Common myeloid progenitor, CD34-positive (primary cell): ENCODE measurements around the gene MBOAT1.
A peak's percentile ranks its signal among the peaks of the same experiment; 100 is the strongest.

ENCODE experiments used
- CTCF ChIA-PET: fragments of 350-600 bp; sonication (Branson Sonifier 250); formaldehyde crosslinking; loops from one replicate; lab custom pipeline; 2021; ENCODE audit warnings: antibody characterized with exemption; lab: Charles Lee
- POLR2A ChIA-PET: fragments of 350-600 bp; sonication (Branson Sonifier 250); formaldehyde crosslinking; loops from one replicate; lab custom pipeline; 2021; ENCODE audit warnings: antibody characterized with exemption; lab: Charles Lee
- DNase-seq, 3 donors: peaks; one replicate each; pipeline versions ENCODE4 v3.0.0 to v3.0.0-alpha.2; 2013
- H3K27ac ChIP-seq, 2 experiments: 1 replicate in 1 of 2; 2 replicates in 1 of 2; pipeline ENCODE4 v1.7.0; 2013; ENCODE audit warnings: inconsistent platforms in 2 of 2, low read length in 2 of 2, mild to moderate bottlenecking in 2 of 2, low read depth in 1 of 2, moderate library complexity in 1 of 2; ENCODE audit not compliant: severe bottlenecking in 2 of 2, insufficient read depth in 1 of 2, poor library complexity in 1 of 2
- H3K27me3 ChIP-seq, 5 experiments: replicated peaks in 2 of 5; 1 replicate in 3 of 5; 2 replicates in 2 of 5; pipeline versions ENCODE4 v1.6.1 to v1.7.0; 2013; ENCODE audit warnings: low read length in 4 of 5, mild to moderate bottlenecking in 2 of 5, moderate library complexity in 2 of 5, inconsistent platforms in 1 of 5; ENCODE audit not compliant: insufficient read depth in 5 of 5, control insufficient read depth in 4 of 5
- H3K36me3 ChIP-seq, 4 experiments: 1 replicate in 2 of 4; 2 replicates in 2 of 4; pipeline versions ENCODE4 v1.6.1 to v1.7.0; 2013; ENCODE audit warnings: low read length in 3 of 4, control low read depth in 1 of 4, mild to moderate bottlenecking in 1 of 4; ENCODE audit not compliant: control insufficient read depth in 4 of 4, insufficient read depth in 4 of 4
- H3K4me1 ChIP-seq, 4 experiments: 1 replicate in 3 of 4; 2 replicates in 1 of 4; pipeline versions ENCODE4 v1.6.1 to v1.7.1; 2013; ENCODE audit warnings: low read length in 3 of 4, mild to moderate bottlenecking in 3 of 4, control low read depth in 1 of 4, inconsistent platforms in 1 of 4, moderate library complexity in 1 of 4; ENCODE audit not compliant: control insufficient read depth in 4 of 4, insufficient read depth in 4 of 4; ENCODE audit errors: control extremely low read depth in 1 of 4
- H3K4me3 ChIP-seq, 7 experiments: 1 replicate in 4 of 7; 2 replicates in 3 of 7; pipeline versions ENCODE4 v1.5.1 to v1.7.0; 2013; ENCODE audit warnings: mild to moderate bottlenecking in 7 of 7, low read length in 6 of 7, moderate library complexity in 6 of 7, inconsistent platforms in 2 of 7, low read depth in 2 of 7, control low read depth in 1 of 7; ENCODE audit not compliant: insufficient read depth in 4 of 7, control insufficient read depth in 1 of 7; ENCODE audit errors: extremely low read depth in 1 of 7
- H3K9me3 ChIP-seq, 5 experiments: 1 replicate in 4 of 5; 2 replicates in 1 of 5; pipeline versions ENCODE4 v1.6.1 to v1.7.1; 2013; ENCODE audit warnings: low read length in 4 of 5, mild to moderate bottlenecking in 2 of 5, inconsistent platforms in 1 of 5, low read depth in 1 of 5, moderate library complexity in 1 of 5; ENCODE audit not compliant: control insufficient read depth in 4 of 5, insufficient read depth in 2 of 5; ENCODE audit errors: control extremely low read depth in 1 of 5
- WGBS: methylation state at CpG from one replicate; pipeline ENCODE4 v1.1.5; 2013; ENCODE audit not compliant: insufficient coverage; 5-methylcytosine and 5-hydroxymethylcytosine counted together

MBOAT1 gene

GRCh38 chr6:20197251-20197650, 15.0 kb downstream of the MBOAT1 start:
- ChIA-PET POLR2A (no interaction called here), CTCF (interaction anchor here (0.6 to 1.8 kb wide), 2 partner anchors 10 to 106 kb away, joined by 3 to 4 read pairs; no protein-coding TSS in a partner anchor)
- no peak for DNase-seq
- Histone ChIP-seq H3K4me3 (no peak overlapping the region), H3K27me3 (no peaks in the 10 kb centered on the region), H3K36me3 (peaks cover 2 to 14% (median 5%) of the 10 kb centered on the region in 4 experiments), H3K4me1 (peaks cover 0 to 25% (median 7%) of the 10 kb centered on the region in 4 experiments), H3K27ac (no peak overlapping the region), H3K9me3 (no peaks in the 10 kb centered on the region)
- WGBS, result 40% methylated on average over 2 of the region's 3 CpGs

DNA sequence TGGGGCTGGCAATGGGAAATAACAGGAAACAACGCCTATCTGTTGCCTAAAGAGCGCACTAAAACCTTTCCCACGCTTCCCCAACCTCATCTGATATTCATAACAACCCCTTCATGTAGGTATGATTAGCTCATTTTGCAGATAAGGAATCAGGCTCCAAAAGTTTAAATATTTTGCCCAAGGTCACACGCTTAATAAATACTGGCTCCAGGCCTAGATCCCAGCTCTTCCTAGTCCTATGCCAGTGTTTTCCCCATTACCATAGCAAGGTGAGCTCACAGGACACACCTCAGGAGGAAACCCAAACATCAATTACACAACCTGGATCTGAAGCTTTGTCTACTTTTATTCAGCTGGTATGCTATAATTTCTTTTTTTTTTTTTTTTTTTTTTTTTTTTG, 19.6 kb downstream of the MBOAT1 start:
- no peak overlapping the region for H3K27ac ChIP-seq
- no peak for DNase-seq
- ChIA-PET CTCF (interaction anchor here (1.0 kb wide), 1 partner anchor 66 kb away, joined by 3 read pairs; no protein-coding TSS in a partner anchor), POLR2A (no interaction called here)
- peaks cover 0 to 17% (median 6%) of the 10 kb centered on the region in 4 experiments for H3K36me3 ChIP-seq
- no peak overlapping the region for H3K4me3 ChIP-seq
- no peaks in the 10 kb centered on the region for H3K27me3 ChIP-seq
- H3K9me3 ChIP-seq, result peaks cover 0 to 20% (median 3%) of the 10 kb centered on the region in 5 experiments
- WGBS, result 92% methylated on average over 3 of the region's 4 CpGs
- H3K4me1 ChIP-seq, result no peaks in the 10 kb centered on the region

DNA sequence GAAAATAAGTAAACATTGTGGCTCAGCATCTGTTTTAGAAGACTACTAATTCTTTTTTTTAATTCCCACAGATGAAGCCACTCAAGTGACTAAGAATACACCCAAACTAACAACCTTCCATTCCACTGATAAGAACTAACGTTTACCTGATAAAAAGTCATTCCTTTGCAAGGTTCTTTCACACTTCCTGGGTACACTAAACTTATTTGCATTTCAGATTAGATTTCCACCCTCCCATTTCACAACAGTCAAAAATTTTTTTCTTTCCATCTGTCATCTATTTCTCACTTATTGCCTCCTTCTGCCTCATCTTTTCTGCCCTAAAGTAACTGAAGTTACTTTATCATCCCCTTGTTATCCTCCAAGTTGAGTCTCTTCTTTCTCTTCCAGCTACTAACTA, 20.3 kb downstream of the MBOAT1 start:
- CTCF ChIA-PET, result interaction anchor here (1.0 kb wide), 1 partner anchor 66 kb away, joined by 3 read pairs; no protein-coding TSS in a partner anchor

DNA sequence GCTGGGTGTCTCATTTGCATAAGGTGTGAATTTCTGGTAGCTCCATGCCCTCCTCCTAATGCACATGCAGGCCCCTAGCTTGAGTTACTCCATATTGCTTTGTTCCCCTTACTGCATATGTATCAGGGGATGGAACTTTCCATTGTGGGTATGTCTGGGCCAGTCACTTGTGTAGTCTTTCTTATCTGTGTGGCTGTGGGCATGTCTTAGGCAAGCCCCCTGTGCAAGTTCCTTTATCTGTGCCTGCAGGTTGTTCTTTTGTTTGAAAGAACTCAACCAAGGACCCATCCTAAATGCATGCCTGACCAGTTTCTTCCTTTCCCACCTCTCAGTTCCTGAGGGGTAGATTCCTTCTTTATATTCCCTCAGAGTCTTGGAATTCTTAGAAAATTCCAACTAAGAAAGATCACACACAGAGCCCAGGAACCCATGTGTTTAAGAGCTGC, 23.6 kb downstream of the MBOAT1 start:
- peaks cover 0 to 22% (median 3%) of the 10 kb centered on the region in 5 experiments for H3K9me3 ChIP-seq
- H3K27me3 ChIP-seq, result no peaks in the 10 kb centered on the region
- no peak overlapping the region for H3K27ac ChIP-seq
- no peaks in the 10 kb centered on the region for H3K4me1 ChIP-seq
- H3K4me3 ChIP-seq, result no peak overlapping the region
- peak in 2 of 3 donors; percentile 55 to 75 for DNase-seq
- ChIA-PET CTCF (no interaction called here), POLR2A (no interaction called here)
- peaks cover 6 to 30% (median 14%) of the 10 kb centered on the region in 4 experiments for H3K36me3 ChIP-seq

More for the DNA sequence above, 20.3 kb downstream of the MBOAT1 start:
- no peaks in the 10 kb centered on the region for H3K27me3 ChIP-seq
- POLR2A ChIA-PET, result no interaction called here
- no peak overlapping the region for H3K4me3 ChIP-seq
- H3K9me3 ChIP-seq, result peaks cover 0 to 20% (median 3%) of the 10 kb centered on the region in 5 experiments
- no peak for DNase-seq
- H3K4me1 ChIP-seq, result no peaks in the 10 kb centered on the region
- WGBS, result 92% methylated on average over 1 of the region's 1 CpG
- H3K27ac ChIP-seq, result no peak overlapping the region
- H3K36me3 ChIP-seq, result peaks cover 1 to 17% (median 4%) of the 10 kb centered on the region in 4 experiments

DNA sequence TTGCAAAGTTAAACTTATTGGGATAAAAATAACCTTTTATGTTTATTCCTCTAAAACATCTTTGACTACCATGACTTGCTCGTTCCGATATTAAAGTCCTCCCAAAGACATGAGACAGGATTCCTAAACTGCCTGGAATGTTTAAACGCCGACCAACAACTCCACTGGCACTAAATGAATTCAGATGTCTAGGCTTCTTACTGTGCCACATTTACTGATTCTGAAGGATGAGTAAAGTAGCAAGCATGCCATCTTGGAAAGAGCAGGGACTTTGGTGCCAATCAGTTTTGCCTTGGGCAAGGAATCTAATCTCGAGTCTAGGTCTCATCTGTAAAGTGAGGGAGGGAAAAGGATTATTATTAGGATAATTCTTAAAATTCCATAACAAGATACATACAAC, 25.3 kb downstream of the MBOAT1 start:
- Histone ChIP-seq H3K4me1 (no peaks in the 10 kb centered on the region), H3K4me3 (no peak overlapping the region), H3K27ac (no peak overlapping the region), H3K36me3 (peaks cover 6 to 35% (median 14%) of the 10 kb centered on the region in 4 experiments), H3K9me3 (peaks cover 0 to 28% (median 3%) of the 10 kb centered on the region in 5 experiments), H3K27me3 (no peaks in the 10 kb centered on the region)
- POLR2A ChIA-PET, result interaction anchor here (0.5 kb wide), 1 partner anchor 11 kb away, joined by 4 read pairs; no protein-coding TSS in a partner anchor
- 100% methylated on average over 1 of the region's 5 CpGs for WGBS
- CTCF ChIA-PET, result no interaction called here
- DNase-seq, result no peak

GRCh38 chr6:20183706-20184105, 28.6 kb downstream of the MBOAT1 start:
- WGBS, result 94% methylated on average over 3 of the region's 3 CpGs
- H3K27me3 ChIP-seq, result no peaks in the 10 kb centered on the region
- peaks cover 0 to 16% (median 2%) of the 10 kb centered on the region in 5 experiments for H3K9me3 ChIP-seq
- CTCF ChIA-PET, result interaction anchor here (2.2 kb wide), 1 partner anchor 57 kb away, joined by 6 read pairs; no protein-coding TSS in a partner anchor
- DNase-seq, result peak in 2 of 3 donors; percentile 37 to 60
- POLR2A ChIA-PET, result no interaction called here
- no peak overlapping the region for H3K27ac ChIP-seq
- H3K36me3 ChIP-seq, result peaks cover 6 to 23% (median 14%) of the 10 kb centered on the region in 4 experiments
- H3K4me1 ChIP-seq, result peaks cover 11 to 21% (median 19%) of the 10 kb centered on the region in 4 experiments
- no peak overlapping the region for H3K4me3 ChIP-seq

- peaks cover 0 to 9% (median 2%) of the 10 kb centered on the region in 5 experiments for H3K9me3 ChIP-seq
- no peak overlapping the region for H3K4me3 ChIP-seq
- ChIA-PET POLR2A (no interaction called here), CTCF (interaction anchor here (2.2 kb wide), 1 partner anchor 56 kb away, joined by 6 read pairs; no protein-coding TSS in a partner anchor)
- WGBS, result 100% methylated on average over 1 of the region's 2 CpGs
- H3K36me3 ChIP-seq, result peaks cover 6 to 20% (median 13%) of the 10 kb centered on the region in 4 experiments
- H3K27me3 ChIP-seq, result no peaks in the 10 kb centered on the region
- H3K27ac ChIP-seq, result no peak overlapping the region
- no peak for DNase-seq
- peaks cover 11 to 25% (median 21%) of the 10 kb centered on the region in 4 experiments for H3K4me1 ChIP-seq
Observed at GRCh38 chr6:20182926-20183521, 29.2 kb downstream of the MBOAT1 start.
